ENCODE results near the gene RNF111. TPM values are rescaled to one million over a fixed set of nuclear protein-coding genes. Genes with fewer than 3 reads are reported as not detected.

The RNF111 gene
- polyA plus RNA-seq, 2 of the 4 experiments (the other 2 are of a cell fraction) = 25.0 to 42.7 TPM

DNA sequence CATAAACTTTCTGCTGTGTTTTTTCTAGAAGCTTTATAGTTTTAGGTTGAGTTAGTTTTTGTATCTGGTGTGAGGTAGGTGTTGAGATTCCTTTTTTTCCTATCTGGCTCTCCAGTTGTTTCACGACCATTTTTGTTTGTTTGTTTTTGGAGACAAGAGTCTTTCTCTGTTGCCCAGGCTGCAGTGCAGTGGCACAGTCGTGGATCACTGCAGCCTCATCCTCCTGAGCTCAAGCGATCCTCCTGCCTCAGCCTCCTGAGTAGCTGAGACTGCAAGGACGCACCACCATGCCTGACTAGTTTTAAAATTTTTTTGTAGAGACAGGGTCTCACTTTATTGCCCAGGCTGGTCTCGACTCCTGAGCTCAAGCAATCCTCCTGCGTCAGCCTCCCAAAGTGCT, 20.6 kb downstream of the RNF111 start:
- ATAC-seq (no peak), DNase-seq (ENCODE audit: low read depth in 1 of 2, low spot score in 1 of 2) (no peak), FAIRE-seq (no peak)
- no peak overlapping the region for H3K27ac ChIP-seq
- no peaks in the 10 kb centered on the region for H3K9me3 ChIP-seq
- WGBS (ENCODE audit: missing lambda C conversion rate) = 90% methylated on average over 6 of the region's 6 CpGs
- peaks cover 15% of the 10 kb centered on the region for H3K4me1 ChIP-seq
- POLR2A ChIA-PET = no interaction called here
- H3K4me3 ChIP-seq = no peak overlapping the region
- TF ChIP-seq CHD2 (IDR thresholded peaks at IDR 0.05; ENCODE audit: low read length, partially characterized antibody) (no peak), RARB (CRISPR knock-in tag; IDR thresholded peaks at IDR 0.05) (no peak), MYC (IDR thresholded peaks at IDR 0.05; ENCODE audit: borderline replicate concordance, low read length) (no peak), NFE2L2 (conservative IDR thresholded peaks at IDR 0.05; ENCODE audit: low read length) (no peak), POLR2AphosphoS2 (conservative IDR thresholded peaks at IDR 0.05; ENCODE audit: low read length) (no peak), JUN (IDR thresholded peaks at IDR 0.05) (no peak), RCOR1 (IDR thresholded peaks at IDR 0.05; ENCODE audit: low read depth, low read length) (no peak), GATA3 (IDR thresholded peaks at IDR 0.05; ENCODE audit: borderline replicate concordance) (no peak), HOXB5 (CRISPR knock-in tag; IDR thresholded peaks at IDR 0.05) (no peak)
- TF ChIP-seq, protein P1, sequence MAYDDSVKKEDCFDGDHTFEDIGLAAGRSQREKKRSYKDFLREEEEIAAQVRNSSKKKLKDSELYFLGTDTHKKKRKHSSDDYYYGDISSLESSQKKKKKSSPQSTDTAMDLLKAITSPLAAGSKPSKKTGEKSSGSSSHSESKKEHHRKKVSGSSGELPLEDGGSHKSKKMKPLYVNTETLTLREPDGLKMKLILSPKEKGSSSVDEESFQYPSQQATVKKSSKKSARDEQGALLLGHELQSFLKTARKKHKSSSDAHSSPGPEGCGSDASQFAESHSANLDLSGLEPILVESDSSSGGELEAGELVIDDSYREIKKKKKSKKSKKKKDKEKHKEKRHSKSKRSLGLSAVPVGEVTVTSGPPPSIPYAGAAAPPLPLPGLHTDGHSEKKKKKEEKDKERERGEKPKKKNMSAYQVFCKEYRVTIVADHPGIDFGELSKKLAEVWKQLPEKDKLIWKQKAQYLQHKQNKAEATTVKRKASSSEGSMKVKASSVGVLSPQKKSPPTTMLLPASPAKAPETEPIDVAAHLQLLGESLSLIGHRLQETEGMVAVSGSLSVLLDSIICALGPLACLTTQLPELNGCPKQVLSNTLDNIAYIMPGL (CRISPR knock-in tag; IDR thresholded peaks at IDR 0.05; ENCODE audit: borderline replicate concordance) = no peak
- TF ChIP-seq, protein P2, sequence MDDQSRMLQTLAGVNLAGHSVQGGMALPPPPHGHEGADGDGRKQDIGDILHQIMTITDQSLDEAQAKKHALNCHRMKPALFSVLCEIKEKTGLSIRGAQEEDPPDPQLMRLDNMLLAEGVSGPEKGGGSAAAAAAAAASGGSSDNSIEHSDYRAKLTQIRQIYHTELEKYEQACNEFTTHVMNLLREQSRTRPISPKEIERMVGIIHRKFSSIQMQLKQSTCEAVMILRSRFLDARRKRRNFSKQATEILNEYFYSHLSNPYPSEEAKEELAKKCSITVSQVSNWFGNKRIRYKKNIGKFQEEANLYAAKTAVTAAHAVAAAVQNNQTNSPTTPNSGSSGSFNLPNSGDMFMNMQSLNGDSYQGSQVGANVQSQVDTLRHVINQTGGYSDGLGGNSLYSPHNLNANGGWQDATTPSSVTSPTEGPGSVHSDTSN (IDR thresholded peaks at IDR 0.05) = no peak
- no peak overlapping the region for H3K4me2 ChIP-seq
- CTCF ChIA-PET = interaction anchor here (0.8 to 1.1 kb wide), 4 partner anchors 17 to 521 kb away, joined by 3 to 6 read pairs (median 4); no protein-coding TSS in a partner anchor

DNA sequence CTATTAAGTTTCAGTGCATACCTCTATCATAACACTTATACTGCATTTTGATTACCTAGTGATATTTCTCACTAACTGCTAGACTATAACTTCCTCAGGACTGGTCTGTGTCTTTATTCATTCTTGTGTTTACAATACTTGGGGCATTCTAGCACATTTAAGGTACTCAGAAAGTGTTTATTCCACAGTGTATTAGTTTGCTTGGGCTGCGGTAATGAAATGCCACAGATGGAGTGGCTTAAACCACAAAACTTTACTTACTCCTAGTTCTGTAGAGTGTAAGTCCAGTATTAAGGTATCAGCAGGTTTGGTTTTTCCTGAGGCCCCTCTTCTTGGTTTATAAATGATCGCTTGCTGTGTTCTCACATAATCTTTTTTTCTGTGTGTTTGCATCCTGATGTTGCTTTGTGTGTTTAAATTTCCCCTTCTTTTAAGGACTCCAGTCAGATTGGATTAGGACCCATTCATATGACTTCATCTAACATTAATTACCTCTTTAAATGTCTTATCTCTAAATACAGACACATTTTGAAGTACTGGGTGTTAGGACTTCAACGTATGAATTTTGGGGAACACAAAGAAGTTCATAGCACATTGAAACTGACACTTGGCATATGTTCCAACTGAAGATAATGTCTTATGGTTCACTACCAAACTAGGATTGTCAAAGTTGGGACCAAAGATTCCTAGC, 23.9 kb downstream of the RNF111 start:
- peak; percentile 18 for FAIRE-seq
- POLR2A ChIA-PET = no interaction called here
- no peak for ATAC-seq
- CTCF ChIA-PET = no interaction called here
- Histone ChIP-seq H3K4me3 (no peak overlapping the region), H3K27ac (no peak overlapping the region), H3K4me2 (no peak overlapping the region), H3K4me1 (peaks cover 12% of the 10 kb centered on the region), H3K9me3 (no peaks in the 10 kb centered on the region)
- WGBS (ENCODE audit: missing lambda C conversion rate) = 92% methylated on average over 3 of the region's 3 CpGs
- TF ChIP-seq MAZ (IDR thresholded peaks at IDR 0.05; ENCODE audit: borderline replicate concordance, low read depth, low read length) = no peak
- no peak for TF ChIP-seq BHLHE40 (IDR thresholded peaks at IDR 0.05; ENCODE audit: low read depth, low read length)
- no peak for TF ChIP-seq CEBPB (IDR thresholded peaks at IDR 0.05)
- TF ChIP-seq, protein P3, sequence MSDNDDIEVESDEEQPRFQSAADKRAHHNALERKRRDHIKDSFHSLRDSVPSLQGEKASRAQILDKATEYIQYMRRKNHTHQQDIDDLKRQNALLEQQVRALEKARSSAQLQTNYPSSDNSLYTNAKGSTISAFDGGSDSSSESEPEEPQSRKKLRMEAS (IDR thresholded peaks at IDR 0.05) = no peak
- no peak for TF ChIP-seq MYC (IDR thresholded peaks at IDR 0.05; ENCODE audit: borderline replicate concordance, low read length)
- TF ChIP-seq ZNF302 (CRISPR knock-in tag; IDR thresholded peaks at IDR 0.05) = no peak
- TF ChIP-seq RFX5 (IDR thresholded peaks at IDR 0.05) = no peak
- DNase-seq (ENCODE audit: low read depth in 1 of 2, low spot score in 1 of 2) = no peak

DNA sequence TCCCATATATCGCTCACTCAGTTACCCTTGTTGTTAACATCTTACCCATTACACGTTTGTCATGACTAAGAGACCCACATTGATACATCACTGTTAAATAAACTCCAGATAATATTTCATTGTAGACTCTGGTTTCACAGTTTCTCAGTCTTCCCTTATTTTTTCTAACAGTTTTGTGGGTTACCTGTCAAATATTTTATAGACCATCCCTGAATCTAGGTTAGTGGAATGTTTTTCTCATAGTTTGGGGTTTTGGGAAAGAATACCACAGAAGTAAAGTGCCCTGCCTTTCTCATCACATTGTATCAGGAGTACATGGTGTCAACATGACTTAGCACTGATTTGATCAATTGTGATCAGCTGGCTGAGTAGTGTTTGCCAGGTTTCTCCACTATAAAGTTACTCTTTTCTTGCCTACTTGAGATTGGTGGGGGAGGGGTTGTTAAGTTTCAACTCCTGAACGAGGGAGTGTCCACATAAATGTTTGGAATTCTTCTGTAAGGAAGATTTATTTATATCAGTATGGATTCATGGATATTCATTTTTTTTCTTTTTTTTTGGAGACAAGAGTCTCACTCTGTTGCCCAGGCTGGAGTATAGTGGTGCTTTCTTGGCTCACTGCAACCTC, 25.9 kb downstream of the RNF111 start:
- Histone ChIP-seq H3K4me2 (peak overlapping the region; percentile 26; the same call in 2 of the 3 replicates), H3K9me3 (no peaks in the 10 kb centered on the region), H3K4me1 (peaks cover 12% of the 10 kb centered on the region), H3K4me3 (no peak overlapping the region), H3K27ac (no peak overlapping the region)
- ChIA-PET POLR2A (no interaction called here), CTCF (interaction anchor here (0.7 to 1.3 kb wide), 3 partner anchors 10 to 1228 kb away, joined by 3 to 8 read pairs (median 3); no protein-coding TSS in a partner anchor)
- TF ChIP-seq FOSL2 (IDR thresholded peaks at IDR 0.05) (no peak), FOSL2 (CRISPR knock-in tag; IDR thresholded peaks at IDR 0.05) (no peak), JUN (IDR thresholded peaks at IDR 0.05) (no peak), CHD2 (IDR thresholded peaks at IDR 0.05; ENCODE audit: low read length, partially characterized antibody) (no peak), RARB (CRISPR knock-in tag; IDR thresholded peaks at IDR 0.05) (no peak), ZFP36 (IDR thresholded peaks at IDR 0.05; ENCODE audit: borderline replicate concordance, partially characterized antibody) (no peak), NFE2L2 (conservative IDR thresholded peaks at IDR 0.05; ENCODE audit: low read length) (no peak), HDAC2 (IDR thresholded peaks at IDR 0.05) (no peak), ZNF302 (CRISPR knock-in tag; IDR thresholded peaks at IDR 0.05) (no peak), PHF8 (IDR thresholded peaks at IDR 0.05; ENCODE audit: borderline replicate concordance, low read depth) (no peak), ZC3H11A (IDR thresholded peaks at IDR 0.05) (no peak), NPAS2 (CRISPR knock-in tag; IDR thresholded peaks at IDR 0.05; ENCODE audit: borderline replicate concordance) (no peak), TP53 (CRISPR knock-in tag; IDR thresholded peaks at IDR 0.05) (no peak)
- TF ChIP-seq, protein P4, sequence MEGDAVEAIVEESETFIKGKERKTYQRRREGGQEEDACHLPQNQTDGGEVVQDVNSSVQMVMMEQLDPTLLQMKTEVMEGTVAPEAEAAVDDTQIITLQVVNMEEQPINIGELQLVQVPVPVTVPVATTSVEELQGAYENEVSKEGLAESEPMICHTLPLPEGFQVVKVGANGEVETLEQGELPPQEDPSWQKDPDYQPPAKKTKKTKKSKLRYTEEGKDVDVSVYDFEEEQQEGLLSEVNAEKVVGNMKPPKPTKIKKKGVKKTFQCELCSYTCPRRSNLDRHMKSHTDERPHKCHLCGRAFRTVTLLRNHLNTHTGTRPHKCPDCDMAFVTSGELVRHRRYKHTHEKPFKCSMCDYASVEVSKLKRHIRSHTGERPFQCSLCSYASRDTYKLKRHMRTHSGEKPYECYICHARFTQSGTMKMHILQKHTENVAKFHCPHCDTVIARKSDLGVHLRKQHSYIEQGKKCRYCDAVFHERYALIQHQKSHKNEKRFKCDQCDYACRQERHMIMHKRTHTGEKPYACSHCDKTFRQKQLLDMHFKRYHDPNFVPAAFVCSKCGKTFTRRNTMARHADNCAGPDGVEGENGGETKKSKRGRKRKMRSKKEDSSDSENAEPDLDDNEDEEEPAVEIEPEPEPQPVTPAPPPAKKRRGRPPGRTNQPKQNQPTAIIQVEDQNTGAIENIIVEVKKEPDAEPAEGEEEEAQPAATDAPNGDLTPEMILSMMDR (IDR thresholded peaks at IDR 0.05) = no peak
- no peak; a peak in 1 of 6 replicates for ATAC-seq
- peak in 1 of 2 experiments; percentile 9 for DNase-seq (ENCODE audit: low read depth in 1 of 2, low spot score in 1 of 2)
- WGBS (ENCODE audit: missing lambda C conversion rate) = 59% methylated on average over 3 of the region's 3 CpGs
- FAIRE-seq = peak; percentile 63
